ENCODE data around the gene LKAAEAR1. TPM values are rescaled to one million over a fixed set of nuclear protein-coding genes. Genes with fewer than 3 reads are reported as not detected.
A peak's percentile ranks its signal among the peaks of the same experiment; 100 is the strongest.

The LKAAEAR1 gene
- total and polyA plus RNA-seq, 2 of the 13 experiments (the other 11 are each of a cell fraction or from before 2014, with no cell fraction given) = not detected

- TF ChIP-seq, protein P1, sequence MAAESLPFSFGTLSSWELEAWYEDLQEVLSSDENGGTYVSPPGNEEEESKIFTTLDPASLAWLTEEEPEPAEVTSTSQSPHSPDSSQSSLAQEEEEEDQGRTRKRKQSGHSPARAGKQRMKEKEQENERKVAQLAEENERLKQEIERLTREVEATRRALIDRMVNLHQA (CRISPR knock-in tag; IDR thresholded peaks at IDR 0.05) = no peak
- TF ChIP-seq, protein P2, sequence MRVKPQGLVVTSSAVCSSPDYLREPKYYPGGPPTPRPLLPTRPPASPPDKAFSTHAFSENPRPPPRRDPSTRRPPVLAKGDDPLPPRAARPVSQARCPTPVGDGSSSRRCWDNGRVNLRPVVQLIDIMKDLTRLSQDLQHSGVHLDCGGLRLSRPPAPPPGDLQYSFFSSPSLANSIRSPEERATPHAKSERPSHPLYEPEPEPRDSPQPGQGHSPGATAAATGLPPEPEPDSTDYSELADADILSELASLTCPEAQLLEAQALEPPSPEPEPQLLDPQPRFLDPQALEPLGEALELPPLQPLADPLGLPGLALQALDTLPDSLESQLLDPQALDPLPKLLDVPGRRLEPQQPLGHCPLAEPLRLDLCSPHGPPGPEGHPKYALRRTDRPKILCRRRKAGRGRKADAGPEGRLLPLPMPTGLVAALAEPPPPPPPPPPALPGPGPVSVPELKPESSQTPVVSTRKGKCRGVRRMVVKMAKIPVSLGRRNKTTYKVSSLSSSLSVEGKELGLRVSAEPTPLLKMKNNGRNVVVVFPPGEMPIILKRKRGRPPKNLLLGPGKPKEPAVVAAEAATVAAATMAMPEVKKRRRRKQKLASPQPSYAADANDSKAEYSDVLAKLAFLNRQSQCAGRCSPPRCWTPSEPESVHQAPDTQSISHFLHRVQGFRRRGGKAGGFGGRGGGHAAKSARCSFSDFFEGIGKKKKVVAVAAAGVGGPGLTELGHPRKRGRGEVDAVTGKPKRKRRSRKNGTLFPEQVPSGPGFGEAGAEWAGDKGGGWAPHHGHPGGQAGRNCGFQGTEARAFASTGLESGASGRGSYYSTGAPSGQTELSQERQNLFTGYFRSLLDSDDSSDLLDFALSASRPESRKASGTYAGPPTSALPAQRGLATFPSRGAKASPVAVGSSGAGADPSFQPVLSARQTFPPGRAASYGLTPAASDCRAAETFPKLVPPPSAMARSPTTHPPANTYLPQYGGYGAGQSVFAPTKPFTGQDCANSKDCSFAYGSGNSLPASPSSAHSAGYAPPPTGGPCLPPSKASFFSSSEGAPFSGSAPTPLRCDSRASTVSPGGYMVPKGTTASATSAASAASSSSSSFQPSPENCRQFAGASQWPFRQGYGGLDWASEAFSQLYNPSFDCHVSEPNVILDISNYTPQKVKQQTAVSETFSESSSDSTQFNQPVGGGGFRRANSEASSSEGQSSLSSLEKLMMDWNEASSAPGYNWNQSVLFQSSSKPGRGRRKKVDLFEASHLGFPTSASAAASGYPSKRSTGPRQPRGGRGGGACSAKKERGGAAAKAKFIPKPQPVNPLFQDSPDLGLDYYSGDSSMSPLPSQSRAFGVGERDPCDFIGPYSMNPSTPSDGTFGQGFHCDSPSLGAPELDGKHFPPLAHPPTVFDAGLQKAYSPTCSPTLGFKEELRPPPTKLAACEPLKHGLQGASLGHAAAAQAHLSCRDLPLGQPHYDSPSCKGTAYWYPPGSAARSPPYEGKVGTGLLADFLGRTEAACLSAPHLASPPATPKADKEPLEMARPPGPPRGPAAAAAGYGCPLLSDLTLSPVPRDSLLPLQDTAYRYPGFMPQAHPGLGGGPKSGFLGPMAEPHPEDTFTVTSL (CRISPR knock-in tag; IDR thresholded peaks at IDR 0.05; ENCODE audit: borderline replicate concordance) = no peak; the same call in 1 of the 2 replicates
- no peak for TF ChIP-seq ZC3H13 (CRISPR knock-in tag; IDR thresholded peaks at IDR 0.05)
- TF ChIP-seq, protein P3, sequence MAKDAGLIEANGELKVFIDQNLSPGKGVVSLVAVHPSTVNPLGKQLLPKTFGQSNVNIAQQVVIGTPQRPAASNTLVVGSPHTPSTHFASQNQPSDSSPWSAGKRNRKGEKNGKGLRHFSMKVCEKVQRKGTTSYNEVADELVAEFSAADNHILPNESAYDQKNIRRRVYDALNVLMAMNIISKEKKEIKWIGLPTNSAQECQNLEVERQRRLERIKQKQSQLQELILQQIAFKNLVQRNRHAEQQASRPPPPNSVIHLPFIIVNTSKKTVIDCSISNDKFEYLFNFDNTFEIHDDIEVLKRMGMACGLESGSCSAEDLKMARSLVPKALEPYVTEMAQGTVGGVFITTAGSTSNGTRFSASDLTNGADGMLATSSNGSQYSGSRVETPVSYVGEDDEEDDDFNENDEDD (CRISPR knock-in tag; IDR thresholded peaks at IDR 0.05; ENCODE audit: borderline replicate concordance) = peak; percentile 53
- peak; percentile 94 for TF ChIP-seq ZNF605 (CRISPR knock-in tag; IDR thresholded peaks at IDR 0.05)
- TF ChIP-seq TAF15 (IDR thresholded peaks at IDR 0.05; ENCODE audit: low read depth, low read length, poor library complexity, severe bottlenecking) = no peak
- TF ChIP-seq, protein P4, sequence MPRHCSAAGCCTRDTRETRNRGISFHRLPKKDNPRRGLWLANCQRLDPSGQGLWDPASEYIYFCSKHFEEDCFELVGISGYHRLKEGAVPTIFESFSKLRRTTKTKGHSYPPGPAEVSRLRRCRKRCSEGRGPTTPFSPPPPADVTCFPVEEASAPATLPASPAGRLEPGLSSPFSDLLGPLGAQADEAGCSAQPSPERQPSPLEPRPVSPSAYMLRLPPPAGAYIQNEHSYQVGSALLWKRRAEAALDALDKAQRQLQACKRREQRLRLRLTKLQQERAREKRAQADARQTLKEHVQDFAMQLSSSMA (CRISPR knock-in tag; IDR thresholded peaks at IDR 0.05) = peak; percentile 82
- TF ChIP-seq ZNF619 (CRISPR knock-in tag; IDR thresholded peaks at IDR 0.05) = no peak
- 0 out of 2 replicates have a peak, but pooled peaks have one; percentile 34 for TF ChIP-seq ZNF337 (CRISPR knock-in tag; IDR thresholded peaks at IDR 0.05; ENCODE audit: borderline replicate concordance, low read depth)
- TF ChIP-seq PHB2 (IDR thresholded peaks at IDR 0.05; ENCODE audit: partially characterized antibody) = no peak
- TF ChIP-seq, protein P5, sequence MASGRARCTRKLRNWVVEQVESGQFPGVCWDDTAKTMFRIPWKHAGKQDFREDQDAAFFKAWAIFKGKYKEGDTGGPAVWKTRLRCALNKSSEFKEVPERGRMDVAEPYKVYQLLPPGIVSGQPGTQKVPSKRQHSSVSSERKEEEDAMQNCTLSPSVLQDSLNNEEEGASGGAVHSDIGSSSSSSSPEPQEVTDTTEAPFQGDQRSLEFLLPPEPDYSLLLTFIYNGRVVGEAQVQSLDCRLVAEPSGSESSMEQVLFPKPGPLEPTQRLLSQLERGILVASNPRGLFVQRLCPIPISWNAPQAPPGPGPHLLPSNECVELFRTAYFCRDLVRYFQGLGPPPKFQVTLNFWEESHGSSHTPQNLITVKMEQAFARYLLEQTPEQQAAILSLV (CRISPR knock-in tag; IDR thresholded peaks at IDR 0.05; ENCODE audit: borderline replicate concordance) = peak; percentile 69; the same call in 1 of the 2 replicates
- TF ChIP-seq, protein P6, sequence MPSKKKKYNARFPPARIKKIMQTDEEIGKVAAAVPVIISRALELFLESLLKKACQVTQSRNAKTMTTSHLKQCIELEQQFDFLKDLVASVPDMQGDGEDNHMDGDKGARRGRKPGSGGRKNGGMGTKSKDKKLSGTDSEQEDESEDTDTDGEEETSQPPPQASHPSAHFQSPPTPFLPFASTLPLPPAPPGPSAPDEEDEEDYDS (CRISPR knock-in tag; IDR thresholded peaks at IDR 0.05) = peak; percentile 94
- TF ChIP-seq ZNF749 (CRISPR knock-in tag; IDR thresholded peaks at IDR 0.05; ENCODE audit: borderline replicate concordance) = no peak; the same call in 1 of the 2 replicates
- peak; percentile 93 for TF ChIP-seq DBP (CRISPR knock-in tag; IDR thresholded peaks at IDR 0.05; ENCODE audit: not compliant biosample characterization)
- TF ChIP-seq ZNF20 (CRISPR knock-in tag; IDR thresholded peaks at IDR 0.05) = no peak
- no peak; the same call in 1 of the 2 replicates for TF ChIP-seq SNAPC5 (CRISPR knock-in tag; IDR thresholded peaks at IDR 0.05; ENCODE audit: borderline replicate concordance)
Observed at GRCh38 chr20:64053841-64054661, 30.1 kb downstream of the LKAAEAR1 start (continued).

Measured in HepG2 (cell line).